Measurements from ENCODE around the gene SHANK3. TPM values are rescaled to one million over a fixed set of nuclear protein-coding genes. Genes with fewer than 3 reads are reported as not detected.

SHANK3 gene
- total and polyA plus RNA-seq, 2 donors (not counting 3 experiments of a cell fraction or from before 2014, with no cell fraction given) = 26.1 to 158 TPM

- no peak overlapping the region for H3K9ac ChIP-seq (replicated peaks; ENCODE audit: extremely low read depth, insufficient read depth, low read length)
- H3K27ac ChIP-seq (ENCODE audit: insufficient read depth, low read depth, low read length) = no peak overlapping the region
- no peaks in the 10 kb centered on the region for H3K4me1 ChIP-seq (ENCODE audit: control insufficient read depth, extremely low read depth, insufficient read depth, low read length)
- TF ChIP-seq POLR2A (IDR thresholded peaks at IDR 0.05; ENCODE audit: low read depth, low read length) (peak; percentile 23), GATA2 (IDR thresholded peaks at IDR 0.05; ENCODE audit: insufficient read depth, insufficient read length, low read depth, low read length) (no peak)
- H4K20me1 ChIP-seq (replicated peaks; ENCODE audit: control insufficient read depth, extremely low read depth, insufficient read depth, low read length) = no peaks in the 10 kb centered on the region
- H3K9me1 ChIP-seq (replicated peaks; ENCODE audit: control insufficient read depth, extremely low read depth, insufficient read depth, low read length) = no peaks in the 10 kb centered on the region
- POLR2A ChIA-PET = no interaction called here
- dilution Hi-C loops (cut with MboI; ENCODE audit: extremely low pct_ligation_motif_present, low sequenced_read_pairs) (no loop called here), intact Hi-C loops (cut with micrococcal nuclease) (no loop called here)
- peaks cover 11% of the 10 kb centered on the region for H3K79me2 ChIP-seq (ENCODE audit: control insufficient read depth, insufficient read depth, low read length)
- no peaks in the 10 kb centered on the region for H3K9me3 ChIP-seq (replicated peaks; ENCODE audit: control insufficient read depth, insufficient read depth, low read length)
- no peak overlapping the region for H3K4me2 ChIP-seq (ENCODE audit: insufficient read depth, low read length)
- H3K27me3 ChIP-seq (ENCODE audit: control insufficient read depth in 2 of 2, insufficient read depth in 2 of 2, low read length in 2 of 2) = no peaks in the 10 kb centered on the region
- BruUV-seq (replicated peaks) = no TSS peak
- DNase-seq (ENCODE audit: low read depth, low spot score) = no peak
- no peak overlapping the region for H3K4me3 ChIP-seq (replicated peaks in 1 of 3; ENCODE audit: insufficient read depth in 1 of 3, low read depth in 1 of 3, low read length in 3 of 3)
- peaks cover 32 to 79% of the 10 kb centered on the region in 2 experiments for H3K36me3 ChIP-seq (ENCODE audit: control insufficient read depth in 2 of 2, extremely low read depth in 1 of 2, insufficient read depth in 2 of 2, low read length in 2 of 2)
- FAIRE-seq = no peak
- no peak overlapping the region for H2AFZ ChIP-seq (ENCODE audit: low read depth, low read length)
- CTCF ChIA-PET = no interaction called here
These were observed 42.6 kb downstream of the SHANK3 start for GRCh38 chr22:50715250-50715649.

- Histone ChIP-seq H3K27ac (ENCODE audit: insufficient read depth, low read depth, low read length) (no peak overlapping the region), H3K9ac (replicated peaks; ENCODE audit: extremely low read depth, insufficient read depth, low read length) (no peak overlapping the region), H4K20me1 (replicated peaks; ENCODE audit: control insufficient read depth, extremely low read depth, insufficient read depth, low read length) (no peaks in the 10 kb centered on the region), H3K27me3 (ENCODE audit: control insufficient read depth in 2 of 2, insufficient read depth in 2 of 2, low read length in 2 of 2) (no peaks in the 10 kb centered on the region), H3K4me3 (replicated peaks in 1 of 3; ENCODE audit: insufficient read depth in 1 of 3, low read depth in 1 of 3, low read length in 3 of 3) (no peak overlapping the region), H3K9me3 (replicated peaks; ENCODE audit: control insufficient read depth, insufficient read depth, low read length) (no peaks in the 10 kb centered on the region), H3K4me1 (ENCODE audit: control insufficient read depth, extremely low read depth, insufficient read depth, low read length) (no peaks in the 10 kb centered on the region), H3K4me2 (ENCODE audit: insufficient read depth, low read length) (no peak overlapping the region), H2AFZ (ENCODE audit: low read depth, low read length) (no peak overlapping the region), H3K79me2 (ENCODE audit: control insufficient read depth, insufficient read depth, low read length) (peaks cover 7% of the 10 kb centered on the region), H3K9me1 (replicated peaks; ENCODE audit: control insufficient read depth, extremely low read depth, insufficient read depth, low read length) (no peaks in the 10 kb centered on the region), H3K36me3 (ENCODE audit: control insufficient read depth in 2 of 2, extremely low read depth in 1 of 2, insufficient read depth in 2 of 2, low read length in 2 of 2) (peaks cover 32 to 74% of the 10 kb centered on the region in 2 experiments)
- intact Hi-C loops (cut with micrococcal nuclease) = no loop called here
- FAIRE-seq (no peak), DNase-seq (ENCODE audit: low read depth, low spot score) (no peak)
- ChIA-PET CTCF (no interaction called here), POLR2A (no interaction called here)
- dilution Hi-C loops (cut with MboI; ENCODE audit: extremely low pct_ligation_motif_present, low sequenced_read_pairs) = no loop called here
- BruUV-seq (replicated peaks) = no TSS peak
- no peak for TF ChIP-seq MYC (IDR thresholded peaks at IDR 0.05; ENCODE audit: low read depth, low read length)
- no peak for TF ChIP-seq CTCF (IDR thresholded peaks at IDR 0.05; ENCODE audit: extremely low read depth in 1 of 2, insufficient read depth in 1 of 2, low read depth in 1 of 2, low read length in 2 of 2)
- no peak for TF ChIP-seq JUN (IDR thresholded peaks at IDR 0.05; ENCODE audit: borderline replicate concordance, insufficient read depth, insufficient read length, low read depth)
- no peak for TF ChIP-seq FOS (IDR thresholded peaks at IDR 0.05; ENCODE audit: borderline replicate concordance, insufficient read depth, low read length)
- no peak for TF ChIP-seq EZH2 (IDR thresholded peaks at IDR 0.05; ENCODE audit: borderline replicate concordance, low read depth, low read length, severe bottlenecking)
- no peak for TF ChIP-seq POLR2A (IDR thresholded peaks at IDR 0.05; ENCODE audit: low read depth, low read length)
- TF ChIP-seq, protein P1, sequence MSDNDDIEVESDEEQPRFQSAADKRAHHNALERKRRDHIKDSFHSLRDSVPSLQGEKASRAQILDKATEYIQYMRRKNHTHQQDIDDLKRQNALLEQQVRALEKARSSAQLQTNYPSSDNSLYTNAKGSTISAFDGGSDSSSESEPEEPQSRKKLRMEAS (IDR thresholded peaks at IDR 0.05; ENCODE audit: insufficient read depth, insufficient read length) = no peak
- TF ChIP-seq POLR2AphosphoS5 (IDR thresholded peaks at IDR 0.05; ENCODE audit: insufficient read depth, low read depth, low read length) = no peak
- no peak for TF ChIP-seq GATA2 (IDR thresholded peaks at IDR 0.05; ENCODE audit: insufficient read depth, insufficient read length, low read depth, low read length)
These were observed 43.2 kb downstream of the SHANK3 start for GRCh38 chr22:50715776-50716175.

All from endothelial cell of umbilical vein (primary cell).